GM10248 (cell line): ENCODE results near the gene IGLL5.

Experiments
- CTCF ChIA-PET: fragments of 300-600 bp; sonication (Branson Sonifier 250); formaldehyde crosslinking; extraction: SDS; loops from one replicate; lab custom pipeline; 2021; ENCODE audit warnings: antibody characterized with exemption; lab: Yijun Ruan, JAX
- POLR2A ChIA-PET: fragments of 350-650 bp; sonication (Branson Sonifier 250); formaldehyde crosslinking; extraction: SDS; loops from one replicate; lab custom pipeline; 2020; ENCODE audit warnings: antibody characterized with exemption; lab: Yijun Ruan, JAX
- DNase-seq: peaks from one replicate; pipeline ENCODE4 v3.0.0; 2012; ENCODE audit errors: extremely low spot score
- TF ChIP-seq, protein P1 (sequence below): IDR thresholded peaks from 2 replicates; pipeline ENCODE4 v1.5.1; 2012; ENCODE audit warnings: mild to moderate bottlenecking, low read depth; ENCODE audit errors: extremely low read depth, missing control alignments, control extremely low read depth

The IGLL5 gene

DNA sequence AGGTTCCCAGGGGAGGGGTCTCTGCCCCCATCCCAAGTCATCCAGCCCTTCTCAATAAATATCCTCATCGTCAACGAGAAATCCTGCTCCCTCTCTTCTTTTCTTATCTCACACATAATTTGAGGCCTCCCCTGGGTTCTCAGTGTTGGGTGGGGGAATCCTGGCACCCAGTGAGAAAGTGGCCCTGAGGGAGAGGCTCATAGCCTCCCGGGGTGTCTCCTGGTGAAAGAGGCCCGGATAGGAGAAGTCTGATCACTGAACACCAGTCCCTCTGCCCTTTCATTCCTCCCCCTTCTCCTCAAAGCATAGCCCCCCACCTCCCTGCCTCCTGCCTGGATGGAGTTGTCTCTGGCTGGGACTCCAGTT lies 35.3 kb downstream of the IGLL5 start:
- CTCF ChIA-PET: interaction anchor here (1.7 kb wide), 2 partner anchors 9 to 18 kb away, joined by 4 to 5 read pairs; no protein-coding TSS in a partner anchor
- DNase-seq: no peak
- POLR2A ChIA-PET: no interaction called here
- TF ChIP-seq, protein P1, sequence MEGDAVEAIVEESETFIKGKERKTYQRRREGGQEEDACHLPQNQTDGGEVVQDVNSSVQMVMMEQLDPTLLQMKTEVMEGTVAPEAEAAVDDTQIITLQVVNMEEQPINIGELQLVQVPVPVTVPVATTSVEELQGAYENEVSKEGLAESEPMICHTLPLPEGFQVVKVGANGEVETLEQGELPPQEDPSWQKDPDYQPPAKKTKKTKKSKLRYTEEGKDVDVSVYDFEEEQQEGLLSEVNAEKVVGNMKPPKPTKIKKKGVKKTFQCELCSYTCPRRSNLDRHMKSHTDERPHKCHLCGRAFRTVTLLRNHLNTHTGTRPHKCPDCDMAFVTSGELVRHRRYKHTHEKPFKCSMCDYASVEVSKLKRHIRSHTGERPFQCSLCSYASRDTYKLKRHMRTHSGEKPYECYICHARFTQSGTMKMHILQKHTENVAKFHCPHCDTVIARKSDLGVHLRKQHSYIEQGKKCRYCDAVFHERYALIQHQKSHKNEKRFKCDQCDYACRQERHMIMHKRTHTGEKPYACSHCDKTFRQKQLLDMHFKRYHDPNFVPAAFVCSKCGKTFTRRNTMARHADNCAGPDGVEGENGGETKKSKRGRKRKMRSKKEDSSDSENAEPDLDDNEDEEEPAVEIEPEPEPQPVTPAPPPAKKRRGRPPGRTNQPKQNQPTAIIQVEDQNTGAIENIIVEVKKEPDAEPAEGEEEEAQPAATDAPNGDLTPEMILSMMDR: no peak

DNA sequence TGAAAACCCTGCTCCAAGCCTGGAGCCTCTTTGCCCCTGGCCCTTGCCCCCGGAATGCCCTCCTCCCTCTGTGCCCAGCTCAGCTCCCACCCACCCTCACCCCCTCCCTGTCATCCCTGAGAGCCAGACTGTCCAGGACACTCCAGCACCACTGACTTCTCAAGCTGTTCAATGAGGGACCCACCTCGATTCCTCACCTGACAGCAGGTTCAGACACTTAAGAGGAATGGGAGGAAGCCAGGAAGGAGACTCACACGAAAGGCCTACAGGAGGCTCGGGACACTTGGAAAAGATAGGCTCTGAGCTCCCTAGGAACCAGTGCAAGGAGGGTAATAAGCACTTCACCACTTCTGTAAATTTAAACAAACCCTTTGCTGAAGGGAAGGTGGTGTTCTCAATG lies 35.8 kb downstream of the IGLL5 start:
- TF ChIP-seq, protein P1: no peak
- POLR2A ChIA-PET: no interaction called here
- CTCF ChIA-PET: interaction anchor here (1.7 kb wide), 2 partner anchors 10 to 18 kb away, joined by 4 to 5 read pairs; no protein-coding TSS in a partner anchor
- DNase-seq: no peak

DNA sequence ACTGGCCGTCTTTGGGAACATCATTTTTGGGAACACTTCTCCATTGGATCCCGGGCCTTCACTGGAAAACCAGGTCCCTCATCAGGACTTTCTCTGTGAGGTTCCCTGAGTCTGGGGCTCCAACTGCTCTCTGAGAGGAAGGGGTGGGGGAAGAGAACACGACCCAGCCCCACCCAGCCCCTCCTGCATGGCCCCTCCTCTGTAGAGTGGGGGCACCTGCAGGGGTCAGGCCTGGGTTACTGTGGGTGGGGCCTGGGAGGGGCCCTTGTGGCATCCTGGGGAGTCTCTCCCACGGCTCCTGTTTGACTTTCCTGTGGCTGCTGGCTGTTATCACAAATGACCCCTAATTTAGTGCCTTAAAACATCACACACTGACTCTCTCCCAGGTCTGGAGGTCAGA lies 36.3 kb downstream of the IGLL5 start:
- CTCF ChIA-PET: interaction anchor here (1.7 kb wide), 1 partner anchor 17 kb away, joined by 4 read pairs; no protein-coding TSS in a partner anchor
- POLR2A ChIA-PET: no interaction called here
- DNase-seq: no peak
- TF ChIP-seq, protein P1: no peak

DNA sequence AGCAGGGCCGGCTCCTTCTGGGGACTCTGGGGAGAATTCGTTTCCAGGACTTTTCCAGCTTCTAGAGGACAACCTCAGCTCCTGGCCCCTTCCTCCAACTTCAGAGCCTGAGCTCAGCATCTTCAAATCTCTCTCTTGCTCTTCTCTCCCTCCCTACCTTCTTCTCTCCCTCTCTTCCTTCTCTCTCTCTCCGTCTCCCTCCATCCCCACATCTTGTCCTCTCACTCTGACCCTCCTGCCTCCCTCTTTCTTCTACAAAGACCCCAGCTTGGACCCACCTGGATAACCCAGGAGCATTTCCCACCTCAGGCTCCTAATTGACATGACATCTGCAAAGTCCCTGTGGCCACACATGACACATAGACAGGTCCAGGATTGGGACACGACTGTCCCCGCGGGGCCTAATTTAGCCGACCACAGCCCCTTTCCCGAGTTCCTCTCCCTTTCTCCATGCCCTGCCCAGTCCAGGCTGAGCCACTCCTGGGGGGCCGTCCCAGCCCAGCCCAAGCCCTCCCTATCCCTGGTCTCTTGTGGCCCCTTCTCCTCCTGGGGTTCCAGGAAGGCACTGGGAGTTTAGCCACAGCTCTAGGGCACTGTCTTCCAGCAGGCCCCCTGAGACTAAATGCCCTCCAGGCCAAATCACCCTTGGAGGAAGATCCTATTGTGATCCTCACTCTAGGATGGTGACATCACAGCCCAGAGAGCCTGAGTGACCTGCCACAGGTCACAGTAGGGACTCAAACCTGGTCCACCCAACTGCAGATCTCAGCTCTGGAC lies 36.9 kb downstream of the IGLL5 start:
- TF ChIP-seq, protein P1: no peak
- DNase-seq: no peak
- POLR2A ChIA-PET: no interaction called here
- CTCF ChIA-PET: interaction anchor here (0.8 to 1.7 kb wide), 5 partner anchors 8 to 32 kb away, joined by 3 to 4 read pairs (median 3); no protein-coding TSS in a partner anchor

DNA sequence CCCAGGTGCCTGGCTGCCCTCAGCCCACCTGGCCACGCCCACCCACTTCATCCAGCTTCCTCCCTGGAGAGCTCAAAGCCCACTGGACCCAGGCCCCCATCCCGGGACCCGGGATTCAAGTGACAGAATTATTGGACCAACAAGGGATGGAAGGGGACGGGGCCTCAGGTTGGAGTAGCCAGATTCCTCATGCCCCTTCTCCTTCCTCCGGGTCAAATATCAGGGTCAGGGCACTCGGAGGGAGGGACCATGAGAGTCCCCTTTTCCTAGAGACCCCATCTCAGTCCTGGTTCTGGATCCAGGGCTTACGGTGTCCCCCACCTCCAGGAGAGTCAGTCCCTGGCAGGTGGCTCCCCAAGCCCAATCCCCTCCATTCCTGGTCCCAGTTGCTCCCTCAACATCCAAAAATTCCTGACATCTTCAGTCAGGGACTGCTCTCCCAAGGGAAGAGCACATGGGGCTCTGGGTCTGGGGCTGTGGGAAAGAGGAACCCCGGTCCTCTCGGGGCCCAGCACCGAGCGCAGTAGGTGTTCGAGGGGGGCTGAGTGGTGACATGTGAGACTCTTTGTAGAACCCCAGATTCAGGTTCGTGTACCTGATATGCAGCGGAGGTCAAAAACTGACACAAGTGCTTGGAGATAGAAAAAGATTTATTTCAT lies 37.7 kb downstream of the IGLL5 start:
- ChIA-PET CTCF (interaction anchor here (0.8 to 1.5 kb wide), 4 partner anchors 8 to 32 kb away, joined by 3 read pairs; no protein-coding TSS in a partner anchor), POLR2A (no interaction called here)
- TF ChIP-seq, protein P1: no peak
- no peak for DNase-seq

DNA sequence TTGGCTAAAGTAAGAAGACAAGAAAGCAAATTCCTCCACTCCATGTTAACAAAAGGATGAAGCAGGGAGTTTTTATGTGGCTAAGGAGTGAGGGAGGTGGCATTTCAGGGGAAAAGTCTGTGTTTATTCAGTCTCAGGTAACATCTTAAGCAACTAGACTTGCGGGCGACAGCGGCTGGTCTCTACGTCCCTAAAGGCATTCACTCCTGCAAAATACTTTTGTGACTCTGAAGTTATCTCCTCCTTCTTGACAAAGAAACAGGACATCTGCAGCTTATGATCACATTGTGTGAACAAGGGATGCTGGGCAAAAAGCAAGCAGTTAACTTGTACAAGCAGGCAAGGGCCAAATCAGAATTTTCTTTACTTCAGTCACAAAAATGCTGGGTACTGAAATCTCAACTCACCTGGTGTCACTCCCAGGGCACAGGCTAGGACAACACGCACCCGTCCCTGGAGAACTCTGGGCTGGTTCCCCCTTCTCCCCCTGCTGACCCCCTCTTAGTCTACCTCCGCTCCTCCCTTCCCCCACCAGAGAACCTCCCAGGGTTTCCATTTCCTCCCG lies 38.3 kb downstream of the IGLL5 start:
- POLR2A ChIA-PET: no interaction called here
- no peak for DNase-seq
- CTCF ChIA-PET: interaction anchor here (1.5 kb wide), 2 partner anchors 9 to 12 kb away, joined by 3 read pairs; no protein-coding TSS in a partner anchor

More for the DNA sequence above, 38.3 kb downstream of the IGLL5 start:
- TF ChIP-seq, protein P1: no peak
